Middle frontal gyrus (tissue), 1 donor: ENCODE data around the gene RBM33.

Source experiments
- DNase-seq: peaks from one replicate; pipeline ENCODE4 v3.0.0-alpha.2; 2015; ENCODE audit warnings: low spot score; ENCODE audit errors: extremely low spot score

The RBM33 gene

GRCh38 chr7:155722118-155722517 is 77.7 kb downstream of the RBM33 start:
- no peak for DNase-seq

DNA sequence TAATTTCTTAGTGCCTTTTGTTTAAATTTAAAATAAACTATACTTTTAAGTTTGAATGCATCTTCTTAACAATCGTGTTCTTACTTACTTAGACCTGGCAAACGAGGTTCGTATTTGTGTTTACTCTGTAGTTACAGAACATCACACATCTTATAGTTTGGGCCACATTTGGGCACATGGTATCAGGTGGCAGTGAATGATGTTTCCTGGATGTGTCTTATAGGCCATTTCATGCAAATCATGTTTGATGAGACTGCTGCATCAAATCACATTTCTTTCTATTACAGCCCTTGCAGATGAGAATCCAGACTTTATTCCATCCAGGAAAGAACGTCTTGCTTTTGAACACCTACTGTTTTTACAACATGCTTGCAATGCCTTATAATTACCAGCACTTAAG is 78.5 kb downstream of the RBM33 start:
- no peak for DNase-seq

GRCh38 chr7:155724327-155725005 is 80.0 kb downstream of the RBM33 start:
- no peak for DNase-seq

GRCh38 chr7:155725006-155725355 is 80.5 kb downstream of the RBM33 start:
- no peak for DNase-seq

DNA sequence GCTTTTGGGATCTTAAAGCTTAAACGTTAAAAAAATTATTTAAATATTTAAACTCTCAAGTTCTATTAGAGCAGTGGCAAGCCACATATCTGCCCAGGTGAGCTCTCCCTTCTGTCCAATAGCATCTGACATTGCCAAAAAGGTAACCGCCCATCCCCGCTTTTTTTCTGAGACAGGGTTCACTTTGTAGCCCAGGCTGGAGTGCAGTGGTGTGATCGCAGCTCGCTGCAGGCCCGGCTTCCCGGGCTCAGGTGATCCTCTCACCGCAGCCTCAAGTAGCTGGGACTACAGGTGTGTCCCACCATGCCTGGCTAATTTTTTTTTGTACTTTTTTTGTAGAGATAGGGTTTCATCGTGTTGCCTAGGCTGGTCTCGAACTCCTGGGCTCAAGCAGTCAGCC is 83.2 kb downstream of the RBM33 start:
- no peak for DNase-seq

GRCh38 chr7:155728116-155728515 is 83.7 kb downstream of the RBM33 start:
- DNase-seq, result no peak

DNA sequence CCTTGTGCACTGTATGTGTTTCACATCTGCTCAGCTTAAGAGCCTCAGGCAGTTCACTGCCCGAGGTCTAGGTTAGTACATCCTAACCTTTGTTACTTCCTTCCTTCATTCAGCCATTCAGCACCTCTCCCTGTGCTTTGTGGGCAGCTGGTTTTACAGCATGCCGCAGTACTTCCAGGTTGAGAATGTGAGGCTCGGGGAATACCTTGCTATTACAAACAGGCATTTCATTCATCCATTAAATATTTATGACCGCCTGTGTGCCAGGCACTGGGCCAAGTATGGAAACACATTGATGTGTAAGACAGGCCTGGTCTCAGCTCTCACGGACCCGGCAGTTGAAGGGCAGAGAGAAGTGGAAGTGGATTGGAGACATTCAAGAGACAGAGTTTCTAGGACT is 85.4 kb downstream of the RBM33 start:
- DNase-seq, result no peak

- DNase-seq, result no peak
Measured at GRCh38 chr7:155731380-155731779, 86.9 kb downstream of the RBM33 start.

- no peak for DNase-seq
Measured at GRCh38 chr7:155731871-155732270, 87.4 kb downstream of the RBM33 start.

DNA sequence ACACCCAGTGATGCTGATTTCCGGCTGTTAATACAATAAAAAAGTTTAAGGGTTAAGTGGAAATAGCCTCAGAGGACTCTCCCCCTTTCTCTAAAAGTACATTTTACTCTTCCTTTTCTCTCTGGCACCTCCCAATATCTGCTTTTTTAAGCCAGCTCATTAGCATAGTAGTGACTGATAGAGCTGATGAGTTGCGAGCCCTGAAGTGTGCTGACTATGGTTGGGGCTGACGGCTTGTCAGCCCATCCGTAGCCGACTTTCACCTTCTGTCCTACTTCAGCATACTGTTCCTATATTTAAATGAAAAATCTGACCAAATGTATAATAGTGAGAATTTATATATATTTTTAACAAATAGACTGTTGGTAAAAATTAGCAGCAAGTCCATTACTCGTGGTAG is 87.8 kb downstream of the RBM33 start:
- no peak for DNase-seq

DNA sequence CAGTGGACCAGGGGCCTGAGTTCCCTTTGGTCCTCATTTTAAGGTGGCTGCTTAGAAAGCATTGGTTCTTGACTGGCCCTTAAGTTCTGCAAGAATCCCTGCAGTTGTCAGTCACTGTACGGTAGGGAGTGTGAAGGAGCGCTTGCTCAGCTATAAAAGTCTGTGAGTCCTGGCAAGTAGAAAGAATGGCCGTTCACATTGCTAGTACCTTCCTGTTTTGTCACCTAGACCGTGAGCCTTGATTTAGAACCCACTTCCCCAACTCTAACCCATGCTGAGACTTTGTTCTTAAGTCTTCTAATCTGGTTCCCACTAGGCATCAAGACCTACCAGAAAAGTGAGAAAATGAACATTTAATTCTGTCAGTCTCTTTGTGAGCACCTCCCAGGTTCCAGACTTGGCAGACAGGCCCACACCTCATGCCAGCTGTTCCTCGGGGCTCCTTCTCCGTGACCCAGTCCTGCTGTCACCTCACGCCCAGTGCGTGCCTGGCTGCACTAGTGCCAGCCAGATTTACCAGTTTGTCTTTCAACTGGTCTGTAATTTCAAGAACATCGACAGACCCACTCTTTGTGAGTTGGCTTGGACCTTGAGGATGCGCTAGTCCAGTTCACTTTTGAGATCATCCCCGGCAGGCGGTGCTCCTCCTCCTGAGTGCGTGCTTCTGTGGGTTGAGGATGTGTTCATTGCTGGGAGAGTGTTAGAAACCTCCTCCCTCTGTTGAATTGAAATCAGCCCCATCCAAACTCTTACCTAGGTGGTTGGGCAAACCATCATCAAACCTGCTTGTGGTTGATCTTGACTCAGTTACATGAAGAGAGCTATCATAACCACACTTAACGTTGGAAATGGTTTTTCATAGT is 89.4 kb downstream of the RBM33 start:
- no peak for DNase-seq

DNA sequence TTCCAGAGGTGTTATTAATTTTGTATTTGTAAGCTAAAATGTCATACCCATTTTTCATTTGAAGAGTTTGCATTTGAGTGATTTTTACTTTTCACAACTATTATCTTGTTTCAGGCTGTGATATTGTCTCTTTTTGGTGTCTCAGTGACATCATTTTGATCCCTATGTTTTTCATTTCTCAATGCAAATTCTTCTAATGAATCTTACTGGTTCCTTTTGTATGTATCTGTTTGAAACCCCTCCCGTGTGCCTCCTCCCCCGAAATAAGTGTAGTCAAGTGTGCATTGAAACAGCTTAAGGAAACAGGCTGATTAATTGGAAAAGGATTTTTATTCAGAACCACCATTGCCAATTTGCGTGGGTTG is 90.0 kb downstream of the RBM33 start:
- DNase-seq, result no peak

DNA sequence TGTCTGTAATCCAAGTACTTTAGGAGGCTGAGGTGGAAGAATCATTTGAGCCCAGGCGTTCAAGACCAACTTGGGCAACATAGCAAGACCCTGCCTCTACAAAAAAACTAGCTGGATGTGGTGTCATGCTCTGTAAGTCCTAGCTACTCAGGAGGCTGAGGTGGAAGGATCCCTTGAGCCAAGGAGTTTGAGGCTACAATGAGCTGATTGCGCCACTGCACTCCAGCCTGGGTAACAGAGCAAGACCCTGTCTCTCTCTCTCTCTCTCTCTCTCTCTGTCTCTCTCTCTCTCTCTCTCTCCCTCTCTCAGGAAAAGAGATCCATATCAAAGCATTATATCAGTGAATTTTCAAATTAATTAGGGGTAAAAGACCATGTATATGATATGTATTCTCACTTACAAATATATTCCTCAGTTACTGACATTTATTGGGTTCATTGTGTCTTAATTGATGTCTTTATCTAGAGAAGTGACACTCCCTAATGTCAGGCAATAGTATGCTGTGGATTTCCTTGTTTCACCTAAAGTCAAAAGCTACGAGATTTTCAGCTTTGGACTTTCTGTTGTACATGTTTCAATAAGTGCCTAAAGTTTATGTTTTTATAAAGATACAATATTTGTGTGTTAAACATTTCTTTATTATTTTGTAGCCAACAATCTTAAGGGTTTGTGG is 91.1 kb downstream of the RBM33 start:
- DNase-seq, result no peak

DNA sequence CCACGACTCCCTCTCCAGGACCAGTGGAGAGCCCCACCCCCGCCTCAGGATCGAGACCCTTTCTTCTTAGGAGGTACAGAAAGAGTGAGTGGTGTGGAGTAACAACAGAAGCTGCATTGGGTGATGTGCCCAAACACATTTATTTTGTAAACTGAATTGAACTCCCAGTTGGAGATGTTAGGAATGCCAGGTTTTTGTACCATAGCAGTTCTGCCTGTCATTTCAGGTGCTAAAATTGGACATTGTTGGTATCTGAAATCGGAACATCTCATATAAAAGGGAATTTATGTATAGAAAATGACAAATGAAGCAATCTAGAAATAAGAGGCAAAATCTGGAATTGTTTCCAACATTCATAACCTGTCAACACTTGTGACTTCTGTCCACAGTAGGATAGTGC is 93.1 kb downstream of the RBM33 start:
- DNase-seq, result no peak

DNA sequence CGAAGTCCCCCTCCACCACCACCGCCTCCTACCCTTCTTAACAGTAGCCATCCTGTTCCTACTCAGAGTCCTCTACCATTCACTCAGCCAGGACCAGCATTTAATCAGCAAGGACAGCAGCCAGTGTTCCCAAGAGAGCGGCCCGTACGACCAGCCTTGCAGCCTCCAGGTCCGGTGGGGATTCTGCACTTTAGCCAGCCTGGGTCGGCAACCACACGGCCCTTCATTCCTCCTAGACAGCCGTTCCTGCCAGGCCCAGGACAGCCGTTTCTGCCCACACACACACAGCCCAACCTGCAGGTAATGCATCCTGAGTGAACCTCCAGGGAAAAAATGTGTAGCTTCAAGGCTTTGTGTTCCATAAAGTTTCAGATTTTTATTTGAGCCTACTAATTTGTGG is 93.6 kb downstream of the RBM33 start:
- DNase-seq, result no peak

DNA sequence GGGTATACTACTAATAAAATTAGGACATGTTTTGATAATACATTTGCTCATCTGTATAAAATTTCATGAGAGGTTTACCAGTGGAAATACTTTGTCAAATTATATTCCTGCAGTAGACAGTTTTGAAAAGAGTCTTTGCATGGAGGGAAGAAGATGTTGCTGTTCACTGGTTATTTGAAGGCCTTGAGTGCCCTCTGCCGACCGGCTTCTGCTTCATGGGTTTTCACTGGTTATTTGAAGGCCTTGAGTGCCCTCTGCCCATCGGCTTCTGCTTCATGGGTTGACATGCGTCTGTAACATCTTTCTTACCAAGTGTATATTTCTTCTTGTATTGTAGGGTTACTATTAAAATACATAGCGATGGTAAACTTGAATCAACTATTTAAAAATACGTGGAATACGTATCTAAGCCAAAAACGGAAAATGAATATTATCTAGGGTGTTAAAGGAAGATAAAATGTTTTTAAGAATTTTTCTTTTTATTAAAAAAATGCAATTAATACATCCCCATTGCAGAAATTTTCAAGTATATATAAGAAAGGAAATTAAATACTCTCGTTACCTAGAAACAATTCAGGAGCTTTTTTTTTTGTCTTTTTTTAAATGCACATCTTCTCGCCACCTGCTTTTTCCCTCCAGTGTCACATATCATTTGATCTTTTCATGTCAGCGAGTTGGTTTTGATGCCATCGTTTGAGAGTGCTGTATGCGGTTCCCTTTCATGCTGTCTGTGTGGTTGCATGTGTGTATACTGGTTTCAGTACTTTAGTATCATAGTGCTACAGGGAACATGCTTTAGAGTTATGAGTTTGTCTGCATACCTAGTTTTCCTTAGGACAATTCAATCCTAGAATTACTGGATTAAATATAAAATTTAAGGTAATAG is 94.4 kb downstream of the RBM33 start:
- no peak for DNase-seq

GRCh38 chr7:155739538-155740143 is 95.2 kb downstream of the RBM33 start:
- no peak for DNase-seq

DNA sequence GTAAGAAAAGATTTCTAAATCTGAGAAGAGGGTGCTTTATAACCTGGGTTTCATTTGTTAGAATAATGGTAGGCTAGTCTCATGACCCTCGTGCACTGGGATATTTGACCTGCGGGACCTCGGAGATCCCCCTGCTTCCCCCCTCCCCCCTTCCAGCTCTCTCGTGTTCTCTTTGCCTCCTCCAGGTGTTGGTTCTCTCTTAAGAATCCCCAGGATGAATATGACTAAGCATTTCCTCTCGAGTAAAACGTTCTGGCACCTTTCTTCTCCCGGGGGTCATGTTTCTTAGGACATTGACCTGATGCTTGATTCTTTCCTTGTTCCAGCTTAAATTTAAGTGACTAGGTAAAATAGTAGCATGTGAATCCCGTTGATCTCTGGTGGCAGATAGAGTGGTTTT is 96.6 kb downstream of the RBM33 start:
- DNase-seq, result no peak

GRCh38 chr7:155741805-155742204 is 97.3 kb downstream of the RBM33 start:
- DNase-seq, result no peak

- DNase-seq, result no peak
Measured at GRCh38 chr7:155743177-155743576, 98.7 kb downstream of the RBM33 start.
